Vagina (tissue), 2 donors: Measurements from ENCODE around the gene SLC5A10.

ENCODE experiments used
- CTCF ChIP-seq, 3 experiments: fragments of 450-650 bp in 2 of 3; fragments of 200-600 bp in 1 of 3; sonication (generic) in 1 of 3; IDR thresholded peaks; one replicate each; pipeline ENCODE4 v1.5.1; 2017 to 2019; ENCODE audit warnings: antibody characterized with exemption in 3 of 3, mild to moderate bottlenecking in 2 of 3, moderate library complexity in 2 of 3
- POLR2A ChIP-seq, 2 donors: fragments of 450-650 bp; IDR thresholded peaks; one replicate each; pipeline ENCODE4 v1.6.1; 2017; ENCODE audit warnings: antibody characterized with exemption in 2 of 2, mild to moderate bottlenecking in 2 of 2, moderate library complexity in 2 of 2

GRCh38 chr17:18991531-18992315 is 39.8 kb downstream of the SLC5A10 start:
- TF ChIP-seq CTCF (IDR thresholded peaks at IDR 0.05) (no peak), POLR2A (IDR thresholded peaks at IDR 0.05) (no peak)
